Loucy (cell line): Measurements from ENCODE around the gene ATP1B1.

Source experiments
- H2AFZ ChIP-seq: fragments of 200-600 bp; sonication (generic); 2 replicates; pipeline ENCODE4 v1.6.0; 2016; ENCODE audit warnings: antibody characterized with exemption, mild to moderate bottlenecking, low read length, moderate library complexity
- H3F3A ChIP-seq: fragments of 200-600 bp; 2 replicates; pipeline ENCODE4 v1.6.0; 2016; ENCODE audit warnings: antibody characterized with exemption, low read depth, mild to moderate bottlenecking
- H3K27me3 ChIP-seq: fragments of 200-600 bp; sonication (generic); 2 replicates; pipeline ENCODE4 v1.6.1; 2014; ENCODE audit warnings: low read length, mild to moderate bottlenecking; ENCODE audit not compliant: insufficient read depth, poor library complexity, severe bottlenecking
- H3K36me3 ChIP-seq: fragments of 200-600 bp; sonication (generic); 2 replicates; pipeline ENCODE4 v1.6.1; 2016; ENCODE audit warnings: low read length; ENCODE audit not compliant: insufficient read depth
- H3K4me1 ChIP-seq: fragments of 200-600 bp; sonication (generic); 2 replicates; pipeline ENCODE4 v1.5.1; 2014; ENCODE audit warnings: low read length, mild to moderate bottlenecking; ENCODE audit not compliant: insufficient read depth, poor library complexity, severe bottlenecking
- H3K4me2 ChIP-seq: fragments of 200-600 bp; sonication (generic); 2 replicates; pipeline ENCODE4 v1.6.0; 2014; ENCODE audit warnings: antibody characterized with exemption, low read length, low read depth, mild to moderate bottlenecking; ENCODE audit not compliant: poor library complexity, severe bottlenecking
- H3K4me3 ChIP-seq: fragments of 200-600 bp; sonication (generic); 2 replicates; pipeline ENCODE4 v1.5.1; 2014; ENCODE audit warnings: low read length, mild to moderate bottlenecking, mixed read lengths; ENCODE audit not compliant: poor library complexity, severe bottlenecking
- H3K79me2 ChIP-seq: fragments of 200-600 bp; sonication (generic); 2 replicates; pipeline ENCODE4 v1.6.1; 2014; ENCODE audit warnings: low read length; ENCODE audit not compliant: insufficient read depth
- H3K9ac ChIP-seq: fragments of 200-600 bp; sonication (generic); 2 replicates; pipeline ENCODE4 v1.6.0; 2014; ENCODE audit warnings: mild to moderate bottlenecking, low read depth, low read length, moderate library complexity; ENCODE audit not compliant: poor library complexity, severe bottlenecking
- H3K9me2 ChIP-seq: fragments of 200-600 bp; sonication (generic); replicated peaks from 2 replicates; pipeline ENCODE4 v1.6.1; 2016; ENCODE audit warnings: low read depth, low read length, mixed read lengths
- H3K9me3 ChIP-seq: fragments of 200-600 bp; sonication (generic); 2 replicates; pipeline ENCODE4 v1.6.1; 2014; ENCODE audit warnings: mild to moderate bottlenecking, antibody characterized with exemption, low read length, low read depth; ENCODE audit not compliant: insufficient read depth
- H4K20me1 ChIP-seq: fragments of 200-600 bp; sonication (generic); 2 replicates; pipeline ENCODE4 v1.6.0; 2014; ENCODE audit warnings: antibody characterized with exemption, low read length, mild to moderate bottlenecking; ENCODE audit not compliant: insufficient read depth, poor library complexity, severe bottlenecking
- EZH2phosphoT487 ChIP-seq: fragments of 200-600 bp; IDR thresholded peaks from 2 replicates; pipeline ENCODE4 v1.6.1; 2018; ENCODE audit warnings: antibody characterized with exemption, mild to moderate bottlenecking, moderate library complexity, borderline replicate concordance
- TF ChIP-seq, protein P1 (sequence below): fragments of 200-600 bp; sonication (generic); conservative IDR thresholded peaks from 2 replicates; pipeline ENCODE4 v1.5.1; 2014; ENCODE audit warnings: mild to moderate bottlenecking, antibody characterized with exemption, low read length

ATP1B1 gene

DNA sequence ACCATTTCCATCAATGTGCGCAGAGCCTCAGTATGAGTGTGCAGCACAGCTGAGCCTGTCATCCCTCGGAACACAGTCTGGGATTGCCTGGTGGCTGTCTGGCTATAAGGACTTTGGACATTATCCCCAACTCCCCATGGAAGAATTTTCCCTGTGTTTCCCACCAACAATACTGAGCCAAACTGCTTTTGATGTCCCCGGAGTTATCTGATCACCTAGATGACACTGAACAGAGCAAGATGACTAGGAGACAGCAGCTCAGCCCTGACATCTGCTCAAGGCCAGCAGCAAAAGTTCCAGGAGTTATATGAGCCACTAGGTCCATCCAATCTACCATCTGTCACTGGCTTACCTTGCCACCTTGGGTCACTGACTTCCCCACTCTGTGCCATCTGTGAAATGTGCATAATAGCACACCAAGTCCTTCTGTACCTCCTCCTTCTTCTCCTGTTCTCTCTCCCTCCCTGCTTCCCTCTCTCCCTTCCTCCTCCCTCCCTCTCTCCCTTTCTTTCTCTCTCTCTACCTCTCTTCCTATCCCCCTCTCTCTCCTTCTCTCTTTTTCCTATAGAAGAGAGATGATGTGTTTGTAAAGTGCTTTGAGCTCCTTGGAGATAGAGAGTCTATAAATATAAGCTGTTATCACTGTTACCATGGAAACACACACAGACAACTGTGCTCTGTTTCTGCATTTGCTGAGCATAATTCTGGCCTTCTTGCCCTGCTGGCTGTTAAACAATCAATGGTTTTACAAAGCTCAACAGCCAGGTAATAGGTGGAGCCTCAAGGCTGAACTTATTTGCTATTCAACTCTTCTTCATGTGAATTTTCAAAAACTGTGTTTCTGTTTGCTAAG lies 19.7 kb upstream of the ATP1B1 start:
- no peaks in the 10 kb centered on the region for H3K79me2 ChIP-seq
- H3K4me1 ChIP-seq = no peaks in the 10 kb centered on the region
- no peaks in the 10 kb centered on the region for H3K36me3 ChIP-seq
- no peaks in the 10 kb centered on the region for H3F3A ChIP-seq
- H4K20me1 ChIP-seq = no peaks in the 10 kb centered on the region
- H2AFZ ChIP-seq = no peak overlapping the region
- no peak overlapping the region for H3K4me2 ChIP-seq
- no peak for TF ChIP-seq EZH2phosphoT487
- TF ChIP-seq, protein P1, sequence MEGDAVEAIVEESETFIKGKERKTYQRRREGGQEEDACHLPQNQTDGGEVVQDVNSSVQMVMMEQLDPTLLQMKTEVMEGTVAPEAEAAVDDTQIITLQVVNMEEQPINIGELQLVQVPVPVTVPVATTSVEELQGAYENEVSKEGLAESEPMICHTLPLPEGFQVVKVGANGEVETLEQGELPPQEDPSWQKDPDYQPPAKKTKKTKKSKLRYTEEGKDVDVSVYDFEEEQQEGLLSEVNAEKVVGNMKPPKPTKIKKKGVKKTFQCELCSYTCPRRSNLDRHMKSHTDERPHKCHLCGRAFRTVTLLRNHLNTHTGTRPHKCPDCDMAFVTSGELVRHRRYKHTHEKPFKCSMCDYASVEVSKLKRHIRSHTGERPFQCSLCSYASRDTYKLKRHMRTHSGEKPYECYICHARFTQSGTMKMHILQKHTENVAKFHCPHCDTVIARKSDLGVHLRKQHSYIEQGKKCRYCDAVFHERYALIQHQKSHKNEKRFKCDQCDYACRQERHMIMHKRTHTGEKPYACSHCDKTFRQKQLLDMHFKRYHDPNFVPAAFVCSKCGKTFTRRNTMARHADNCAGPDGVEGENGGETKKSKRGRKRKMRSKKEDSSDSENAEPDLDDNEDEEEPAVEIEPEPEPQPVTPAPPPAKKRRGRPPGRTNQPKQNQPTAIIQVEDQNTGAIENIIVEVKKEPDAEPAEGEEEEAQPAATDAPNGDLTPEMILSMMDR = no peak
- H3K9me3 ChIP-seq = no peaks in the 10 kb centered on the region
- H3K4me3 ChIP-seq = no peak overlapping the region
- no peaks in the 10 kb centered on the region for H3K27me3 ChIP-seq
- no peaks in the 10 kb centered on the region for H3K9me2 ChIP-seq
- no peak overlapping the region for H3K9ac ChIP-seq

DNA sequence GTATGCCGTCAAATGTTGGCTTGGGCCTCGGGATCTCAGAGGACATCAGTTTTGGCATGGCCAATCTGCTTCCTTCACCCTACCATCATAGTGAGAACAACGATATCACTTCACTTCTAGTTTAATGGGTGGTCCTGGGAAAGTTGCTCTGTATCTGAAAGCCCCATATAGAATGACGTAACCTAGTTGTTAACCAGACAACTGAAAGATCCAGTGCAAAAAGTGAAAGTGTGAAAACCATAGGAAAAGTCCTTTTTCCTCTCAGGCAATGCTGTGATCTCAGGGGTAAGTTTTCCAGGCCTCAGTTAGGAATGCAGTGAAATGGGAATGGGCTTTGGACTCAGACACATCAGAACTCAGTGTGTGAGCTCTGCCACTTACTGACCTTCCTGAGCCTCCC lies 18.6 kb upstream of the ATP1B1 start:
- no peaks in the 10 kb centered on the region for H3K36me3 ChIP-seq
- TF ChIP-seq EZH2phosphoT487 = no peak
- TF ChIP-seq, protein P1 = no peak
- H3K4me2 ChIP-seq = no peak overlapping the region
- no peak overlapping the region for H3K9ac ChIP-seq
- H3K79me2 ChIP-seq = no peaks in the 10 kb centered on the region
- H3K4me1 ChIP-seq = no peaks in the 10 kb centered on the region
- no peaks in the 10 kb centered on the region for H3F3A ChIP-seq
- no peak overlapping the region for H2AFZ ChIP-seq
- H4K20me1 ChIP-seq = no peaks in the 10 kb centered on the region
- no peaks in the 10 kb centered on the region for H3K9me2 ChIP-seq
- no peaks in the 10 kb centered on the region for H3K9me3 ChIP-seq
- H3K4me3 ChIP-seq = no peak overlapping the region
- H3K27me3 ChIP-seq = no peaks in the 10 kb centered on the region

DNA sequence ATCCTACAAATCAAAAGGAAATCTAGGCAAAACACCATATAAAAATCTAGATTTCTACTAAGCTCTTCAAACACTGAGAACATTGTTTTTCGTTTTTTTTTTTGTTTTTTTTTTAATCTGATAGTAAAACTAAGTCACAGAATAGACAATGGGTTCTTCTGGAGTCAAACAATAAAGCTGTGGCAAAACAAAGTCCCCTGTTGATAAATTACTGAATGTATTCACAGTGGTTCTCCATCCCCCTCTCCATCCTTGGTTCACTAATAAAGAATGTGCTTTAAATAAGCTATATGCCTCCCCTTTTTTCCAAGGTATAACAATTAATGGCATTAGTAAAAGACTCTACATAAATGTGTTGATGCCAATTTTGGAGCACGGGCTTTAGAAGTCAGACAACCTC lies 16.7 kb upstream of the ATP1B1 start:
- no peak overlapping the region for H3K9ac ChIP-seq
- no peak overlapping the region for H2AFZ ChIP-seq
- H3K36me3 ChIP-seq = no peaks in the 10 kb centered on the region
- no peaks in the 10 kb centered on the region for H3K9me2 ChIP-seq
- H3K4me3 ChIP-seq = no peak overlapping the region
- no peaks in the 10 kb centered on the region for H3K9me3 ChIP-seq
- H3K4me2 ChIP-seq = no peak overlapping the region
- H3F3A ChIP-seq = no peaks in the 10 kb centered on the region
- H3K4me1 ChIP-seq = no peaks in the 10 kb centered on the region
- no peaks in the 10 kb centered on the region for H4K20me1 ChIP-seq
- no peak for TF ChIP-seq EZH2phosphoT487
- TF ChIP-seq, protein P1 = no peak
- no peaks in the 10 kb centered on the region for H3K79me2 ChIP-seq
- H3K27me3 ChIP-seq = no peaks in the 10 kb centered on the region
